T47D (cell line): ENCODE data around the gene SPRTN.

Experiments
- DNase-seq, 2 experiments: peaks; one replicate each; pipeline versions ENCODE4 v3.0.0 to v3.0.0-alpha.2; 2011 to 2012; ENCODE audit warnings: low read depth in 1 of 2, low spot score in 1 of 2
- JUND ChIP-seq: IDR thresholded peaks from 2 replicates; pipeline ENCODE4 v1.6.1; 2012; ENCODE audit warnings: low read depth
- in situ Hi-C: cut with HindIII; loops from 2 replicates; pipeline ENCODE4 v1.10.0; 2016; ENCODE audit warnings: low sequenced_read_pairs, low pct_unique_long_range_greater_than_20kb

The SPRTN gene

GRCh38 chr1:231369282-231369681 lies 31.2 kb downstream of the SPRTN start:
- peak in 1 of 2 experiments; percentile 50 for DNase-seq
- no peak for TF ChIP-seq JUND
- in situ Hi-C loops: no loop called here

GRCh38 chr1:231372501-231372900 lies 34.4 kb downstream of the SPRTN start:
- no peak for DNase-seq
- TF ChIP-seq JUND: no peak

GRCh38 chr1:231374394-231374793 lies 36.3 kb downstream of the SPRTN start:
- in situ Hi-C loops: no loop called here
- no peak for DNase-seq
- no peak for TF ChIP-seq JUND

More at GRCh38 chr1:231372501-231372900, 34.4 kb downstream of the SPRTN start:
- in situ Hi-C loops: no loop called here

- no peak for DNase-seq
- in situ Hi-C loops: no loop called here
- no peak for TF ChIP-seq JUND
Observed at GRCh38 chr1:231376101-231376500, 38.0 kb downstream of the SPRTN start.

GRCh38 chr1:231376875-231377549 lies 38.9 kb downstream of the SPRTN start:
- no peak for DNase-seq
- in situ Hi-C loops: no loop called here
- TF ChIP-seq JUND: no peak

- TF ChIP-seq JUND: no peak
Observed at GRCh38 chr1:231381729-231382128, 43.6 kb downstream of the SPRTN start.

GRCh38 chr1:231382426-231382825 lies 44.3 kb downstream of the SPRTN start:
- in situ Hi-C loops: no loop called here
- TF ChIP-seq JUND: no peak
- no peak for DNase-seq

More at GRCh38 chr1:231381729-231382128, 43.6 kb downstream of the SPRTN start:
- in situ Hi-C loops: no loop called here
- no peak for DNase-seq

- no peak for DNase-seq
- in situ Hi-C loops: no loop called here
- no peak for TF ChIP-seq JUND
Observed at GRCh38 chr1:231383159-231383860, 45.2 kb downstream of the SPRTN start.

GRCh38 chr1:231384696-231385415 lies 46.8 kb downstream of the SPRTN start:
- in situ Hi-C loops: no loop called here
- no peak for TF ChIP-seq JUND
- no peak for DNase-seq

GRCh38 chr1:231385416-231385748 lies 47.3 kb downstream of the SPRTN start:
- TF ChIP-seq JUND: no peak
- in situ Hi-C loops: no loop called here

GRCh38 chr1:231386466-231386865 lies 48.4 kb downstream of the SPRTN start:
- in situ Hi-C loops: no loop called here
- TF ChIP-seq JUND: no peak
- DNase-seq: no peak

More at GRCh38 chr1:231385416-231385748, 47.3 kb downstream of the SPRTN start:
- DNase-seq: peak; percentile 39 to 83

GRCh38 chr1:231387770-231388669 lies 49.9 kb downstream of the SPRTN start:
- no peak for DNase-seq
- TF ChIP-seq JUND: no peak
- in situ Hi-C loops: no loop called here
